IMR-90 (cell line): Measurements from ENCODE around the gene IVNS1ABP. TPM values are rescaled to one million over a fixed set of nuclear protein-coding genes. Genes with fewer than 3 reads are reported as not detected.

Experiments
- ATAC-seq: fragments of 200-7000 bp; cut with Tn5 transposase; 2 replicates; pipeline ENCODE4 v1.9.1; 2020; ENCODE audit warnings: low read depth, mild to moderate bottlenecking, moderate library complexity
- BruUV-seq: library from RNA; stranded (reverse); fragments of 400-500 nt; replicated peaks from 2 replicates; lab custom pipeline; 2021; lab: Mats Ljungman, UMichigan
- CTCF ChIA-PET: fragments of 300-600 bp; formaldehyde crosslinking; extraction: SDS; loops from one replicate; lab custom pipeline; 2021; ENCODE audit warnings: antibody characterized with exemption; lab: Yijun Ruan, JAX
- POLR2A ChIA-PET: fragments of 300-600 bp; sonication (Branson Sonifier 250); formaldehyde crosslinking; loops from one replicate; lab custom pipeline; 2022; ENCODE audit warnings: antibody characterized with exemption; ENCODE audit not compliant: unreplicated experiment; lab: Charles Lee
- DNase-seq: peaks from one replicate; pipeline ENCODE4 v3.0.0; 2013
- H2AFZ ChIP-seq: replicated peaks from 2 replicates; pipeline ENCODE3; 2013; ENCODE audit warnings: low read length, mild to moderate bottlenecking; ENCODE audit not compliant: poor library complexity
- H2AK5ac ChIP-seq: 2 replicates; pipeline ENCODE4 v1.6.1; 2013; ENCODE audit warnings: low read depth, low read length, inconsistent platforms
- H2AK9ac ChIP-seq: replicated peaks from 2 replicates; pipeline ENCODE3; 2013; ENCODE audit warnings: mild to moderate bottlenecking, low read depth, low read length, moderate library complexity; ENCODE audit not compliant: poor library complexity
- H2BK120ac ChIP-seq: 2 replicates; pipeline ENCODE4 v1.6.1; 2013; ENCODE audit warnings: low read depth, low read length, inconsistent platforms
- H2BK15ac ChIP-seq: 3 replicates; pipeline ENCODE4 v1.6.1; 2013; ENCODE audit warnings: low read depth, low read length, inconsistent platforms
- H2BK20ac ChIP-seq: 2 replicates; pipeline ENCODE4 v1.6.1; 2013; ENCODE audit warnings: low read depth, mild to moderate bottlenecking, inconsistent platforms, low read length, moderate library complexity
- H2BK5ac ChIP-seq: 2 replicates; pipeline ENCODE4 v1.6.1; 2013; ENCODE audit warnings: mild to moderate bottlenecking, low read depth, low read length, inconsistent platforms; ENCODE audit not compliant: poor library complexity, severe bottlenecking
- H3K14ac ChIP-seq: replicated peaks from 2 replicates; pipeline ENCODE4 v1.6.1; 2013; ENCODE audit warnings: low read depth, low read length, inconsistent platforms
- H3K18ac ChIP-seq: 2 replicates; pipeline ENCODE4 v1.6.1; 2013; ENCODE audit warnings: low read depth, low read length, control low read depth
- H3K23ac ChIP-seq: 2 replicates; pipeline ENCODE4 v1.6.1; 2013; ENCODE audit warnings: low read depth, low read length, inconsistent platforms
- H3K27ac ChIP-seq: 2 replicates; pipeline ENCODE4 v1.5.1; 2013; ENCODE audit warnings: mild to moderate bottlenecking, control low read depth, low read length; ENCODE audit not compliant: insufficient read depth
- H3K27me3 ChIP-seq: 2 replicates; pipeline ENCODE4 v1.6.1; 2013; ENCODE audit warnings: low read length; ENCODE audit not compliant: control insufficient read depth, insufficient read depth
- H3K36me3 ChIP-seq: 2 replicates; pipeline ENCODE4 v1.6.1; 2013; ENCODE audit warnings: low read length, mixed read lengths; ENCODE audit not compliant: control insufficient read depth, insufficient read depth
- H3K4ac ChIP-seq: 2 replicates; pipeline ENCODE4 v1.6.1; 2013; ENCODE audit warnings: low read depth, low read length, inconsistent platforms
- H3K4me1 ChIP-seq: 2 replicates; pipeline ENCODE4 v1.6.1; 2013; ENCODE audit warnings: low read length, mixed read lengths; ENCODE audit not compliant: control insufficient read depth, insufficient read depth
- H3K4me2 ChIP-seq: 2 replicates; pipeline ENCODE4 v1.6.1; 2013; ENCODE audit warnings: low read depth, mild to moderate bottlenecking, control low read depth, low read length, moderate library complexity
- H3K4me3 ChIP-seq: 2 replicates; pipeline ENCODE4 v1.5.1; 2013; ENCODE audit warnings: low read depth, mild to moderate bottlenecking, control low read depth, low read length, moderate library complexity; ENCODE audit not compliant: insufficient read depth
- H3K56ac ChIP-seq: 2 replicates; pipeline ENCODE4 v1.6.1; 2013; ENCODE audit warnings: low read length, inconsistent platforms; ENCODE audit not compliant: insufficient read depth; ENCODE audit errors: extremely low read depth
- H3K79me1 ChIP-seq, 2 experiments: 2 replicates each; pipeline ENCODE4 v1.6.1; 2013; ENCODE audit warnings: low read length in 2 of 2, inconsistent platforms in 1 of 2, low read depth in 1 of 2
- H3K9ac ChIP-seq: 2 replicates; pipeline ENCODE4 v1.6.1; 2013; ENCODE audit warnings: low read depth, low read length, control low read depth
- H3K9me1 ChIP-seq: 2 replicates; pipeline ENCODE4 v1.6.1; 2013; ENCODE audit warnings: low read length, inconsistent platforms; ENCODE audit not compliant: insufficient read depth
- H3K9me3 ChIP-seq: 2 replicates; pipeline ENCODE4 v1.6.1; 2013; ENCODE audit warnings: low read length; ENCODE audit not compliant: control insufficient read depth, insufficient read depth
- H4K20me1 ChIP-seq: 2 replicates; pipeline ENCODE4 v1.6.1; 2013; ENCODE audit warnings: low read length, inconsistent platforms; ENCODE audit not compliant: insufficient read depth
- H4K5ac ChIP-seq: 2 replicates; pipeline ENCODE4 v1.6.1; 2013; ENCODE audit warnings: mild to moderate bottlenecking, low read depth, low read length, control low read depth
- H4K8ac ChIP-seq, 2 experiments: 2 replicates each; pipeline ENCODE4 v1.6.1; 2013; ENCODE audit warnings: low read depth in 2 of 2, low read length in 2 of 2, control low read depth in 1 of 2, inconsistent platforms in 1 of 2
- H4K91ac ChIP-seq: 2 replicates; pipeline ENCODE4 v1.6.1; 2013; ENCODE audit warnings: low read depth, low read length, inconsistent platforms; ENCODE audit not compliant: insufficient read depth
- BHLHE40 ChIP-seq: fragments of 150-350 bp; IDR thresholded peaks from 2 replicates; pipeline ENCODE4 v1.6.1; 2016; ENCODE audit warnings: mild to moderate bottlenecking, low read depth, low read length
- CEBPB ChIP-seq: IDR thresholded peaks from 2 replicates; pipeline ENCODE4 v1.6.1; 2012; ENCODE audit warnings: low read depth, low read length, improper control_type of control experiment
- CHD1 ChIP-seq: IDR thresholded peaks from 2 replicates; pipeline ENCODE4 v1.6.1; 2012; ENCODE audit warnings: low read depth, low read length, improper control_type of control experiment
- MAZ ChIP-seq: IDR thresholded peaks from 2 replicates; pipeline ENCODE4 v1.6.1; 2012; ENCODE audit warnings: low read depth, mild to moderate bottlenecking, low read length, improper control_type of control experiment, moderate library complexity, borderline replicate concordance
- MXI1 ChIP-seq: IDR thresholded peaks from 2 replicates; pipeline ENCODE4 v1.6.1; 2012; ENCODE audit warnings: low read depth, mild to moderate bottlenecking, low read length, moderate library complexity, borderline replicate concordance
- NFE2L2 ChIP-seq: fragments of 150-350 bp; IDR thresholded peaks from 2 replicates; pipeline ENCODE4 v1.6.1; 2016; ENCODE audit warnings: low read depth, mild to moderate bottlenecking, low read length
- RAD21 ChIP-seq: IDR thresholded peaks from 2 replicates; pipeline ENCODE4 v1.6.1; 2012; ENCODE audit warnings: low read length, improper control_type of control experiment
- RCOR1 ChIP-seq: IDR thresholded peaks from 2 replicates; pipeline ENCODE4 v1.6.1; 2012; ENCODE audit warnings: mild to moderate bottlenecking, low read length, improper control_type of control experiment; ENCODE audit not compliant: insufficient replicate concordance
- USF2 ChIP-seq: fragments of 150-350 bp; IDR thresholded peaks from 2 replicates; pipeline ENCODE4 v1.6.1; 2017; ENCODE audit warnings: mild to moderate bottlenecking, antibody characterized with exemption, low read length, low read depth
- WGBS, 2 experiments: methylation state at CpG; one replicate each; pipeline versions ENCODE4 v1.1.5 to v1.1.7; 2013; ENCODE audit warnings: missing lambda C conversion rate in 2 of 2; ENCODE audit not compliant: insufficient read length in 1 of 2; ENCODE audit errors: extremely low coverage in 2 of 2; 5-methylcytosine and 5-hydroxymethylcytosine counted together
- dilution Hi-C: fragments of 300-500 bp; cut with HindIII; formaldehyde crosslinking; loops from one replicate; pipeline ENCODE4 v1.14.3; 2018; ENCODE audit warnings: low sequenced_read_pairs; ENCODE audit not compliant: unreplicated experiment
- in situ Hi-C: fragments of 300-500 bp; cut with MboI; formaldehyde crosslinking; loops from 3 replicates; pipeline ENCODE4 v1.14.3; 2019; ENCODE audit warnings: low sequenced_read_pairs, inconsistent platforms, mixed read lengths
- intact Hi-C: fragments of 100-400 bp; cut with micrococcal nuclease; formaldehyde crosslinking; loops from 2 replicates; pipeline ENCODE4 v1.10.0; 2022
- polyA plus RNA-seq, 3 experiments: library from polyadenylated mRNA; depleted of rRNA; stranded (reverse); fragments of >200 nt; gene quantifications; 2 replicates each; pipeline ENCODE4 v1.2.3, GENCODE V29; 2012; ENCODE audit warnings: low replicate concordance in 1 of 3
- total RNA-seq: library from RNA; depleted of rRNA; stranded (reverse); fragments of >200 nt; gene quantifications from 2 replicates; pipeline ENCODE4 v1.2.3, GENCODE V29; 2012

IVNS1ABP gene
- total and polyA plus RNA-seq, 2 of the 4 experiments (the other 2 are of a cell fraction) = 21.8 to 26.7 TPM

- no peak overlapping the region for H3K27ac ChIP-seq
- no peak overlapping the region for H2AK9ac ChIP-seq
- no TSS peak for BruUV-seq
- no peak overlapping the region for H3K4me2 ChIP-seq
- WGBS, 2 experiments = no CpG with 5 or more reads among the region's 1 CpG
- no peaks in the 10 kb centered on the region for H3K4me1 ChIP-seq
- no peak overlapping the region for H3K4me3 ChIP-seq
- no peak overlapping the region for H3K9ac ChIP-seq
- H2AK5ac ChIP-seq = no peak overlapping the region
- H2BK120ac ChIP-seq = no peak overlapping the region
- ChIA-PET POLR2A (no interaction called here), CTCF (interaction anchor here (0.6 kb wide), 1 partner anchor 474 kb away, joined by 3 read pairs; no protein-coding TSS in a partner anchor)
- H2AFZ ChIP-seq = no peak overlapping the region
- H2BK5ac ChIP-seq = no peak overlapping the region
- no peak overlapping the region for H2BK20ac ChIP-seq
- TF ChIP-seq NFE2L2 = no peak
- no peak for TF ChIP-seq RAD21
- no peak for TF ChIP-seq CEBPB
- no peak for TF ChIP-seq CHD1
- TF ChIP-seq BHLHE40 = no peak
- TF ChIP-seq MXI1 = no peak
- no peak for TF ChIP-seq USF2
- no peak for TF ChIP-seq RCOR1
- no peak for TF ChIP-seq MAZ
- DNase-seq = no peak
- ATAC-seq = no peak
- H3K23ac ChIP-seq = no peak overlapping the region
- no peak overlapping the region for H3K56ac ChIP-seq
- H4K5ac ChIP-seq = no peak overlapping the region
- no peaks in the 10 kb centered on the region for H3K79me1 ChIP-seq
- dilution Hi-C loops (no loop called here), in situ Hi-C loops (no loop called here), intact Hi-C loops (loop anchor here (10.0 kb wide), 1 partner anchor 47 kb away; no protein-coding TSS in a partner anchor)
- H3K9me1 ChIP-seq = no peaks in the 10 kb centered on the region; the same call in 1 of the 2 replicates
- no peaks in the 10 kb centered on the region for H3K9me3 ChIP-seq
- H3K36me3 ChIP-seq = no peaks in the 10 kb centered on the region
- H3K14ac ChIP-seq = no peak overlapping the region
- no peaks in the 10 kb centered on the region for H4K20me1 ChIP-seq
- H3K4ac ChIP-seq = no peak overlapping the region
- H4K8ac ChIP-seq = no peak overlapping the region
- no peak overlapping the region for H3K18ac ChIP-seq
- no peak overlapping the region for H4K91ac ChIP-seq
- no peak overlapping the region for H2BK15ac ChIP-seq
- no peaks in the 10 kb centered on the region for H3K27me3 ChIP-seq
These were observed 31.3 kb upstream of the IVNS1ABP start for GRCh38 chr1:185348296-185348695.
